ACHN (cell line): ENCODE measurements around the gene EME1.
"Not testable (repeated sequence)": the region's sequence is repeated elsewhere in the genome, so short reads cannot be mapped to it uniquely, and the experiment has no call there.

ENCODE experiments used
- DNase-seq: peaks from one replicate; pipeline ENCODE4 v3.0.0-alpha.2; 2015
- in situ Hi-C: cut with HindIII; loops from 2 replicates; pipeline ENCODE4 v1.10.0; 2017; ENCODE audit warnings: low sequenced_read_pairs, low pct_ligation_motif_present, low pct_unique_long_range_greater_than_20kb

The EME1 gene, protein sequence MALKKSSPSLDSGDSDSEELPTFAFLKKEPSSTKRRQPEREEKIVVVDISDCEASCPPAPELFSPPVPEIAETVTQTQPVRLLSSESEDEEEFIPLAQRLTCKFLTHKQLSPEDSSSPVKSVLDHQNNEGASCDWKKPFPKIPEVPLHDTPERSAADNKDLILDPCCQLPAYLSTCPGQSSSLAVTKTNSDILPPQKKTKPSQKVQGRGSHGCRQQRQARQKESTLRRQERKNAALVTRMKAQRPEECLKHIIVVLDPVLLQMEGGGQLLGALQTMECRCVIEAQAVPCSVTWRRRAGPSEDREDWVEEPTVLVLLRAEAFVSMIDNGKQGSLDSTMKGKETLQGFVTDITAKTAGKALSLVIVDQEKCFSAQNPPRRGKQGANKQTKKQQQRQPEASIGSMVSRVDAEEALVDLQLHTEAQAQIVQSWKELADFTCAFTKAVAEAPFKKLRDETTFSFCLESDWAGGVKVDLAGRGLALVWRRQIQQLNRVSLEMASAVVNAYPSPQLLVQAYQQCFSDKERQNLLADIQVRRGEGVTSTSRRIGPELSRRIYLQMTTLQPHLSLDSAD

DNA sequence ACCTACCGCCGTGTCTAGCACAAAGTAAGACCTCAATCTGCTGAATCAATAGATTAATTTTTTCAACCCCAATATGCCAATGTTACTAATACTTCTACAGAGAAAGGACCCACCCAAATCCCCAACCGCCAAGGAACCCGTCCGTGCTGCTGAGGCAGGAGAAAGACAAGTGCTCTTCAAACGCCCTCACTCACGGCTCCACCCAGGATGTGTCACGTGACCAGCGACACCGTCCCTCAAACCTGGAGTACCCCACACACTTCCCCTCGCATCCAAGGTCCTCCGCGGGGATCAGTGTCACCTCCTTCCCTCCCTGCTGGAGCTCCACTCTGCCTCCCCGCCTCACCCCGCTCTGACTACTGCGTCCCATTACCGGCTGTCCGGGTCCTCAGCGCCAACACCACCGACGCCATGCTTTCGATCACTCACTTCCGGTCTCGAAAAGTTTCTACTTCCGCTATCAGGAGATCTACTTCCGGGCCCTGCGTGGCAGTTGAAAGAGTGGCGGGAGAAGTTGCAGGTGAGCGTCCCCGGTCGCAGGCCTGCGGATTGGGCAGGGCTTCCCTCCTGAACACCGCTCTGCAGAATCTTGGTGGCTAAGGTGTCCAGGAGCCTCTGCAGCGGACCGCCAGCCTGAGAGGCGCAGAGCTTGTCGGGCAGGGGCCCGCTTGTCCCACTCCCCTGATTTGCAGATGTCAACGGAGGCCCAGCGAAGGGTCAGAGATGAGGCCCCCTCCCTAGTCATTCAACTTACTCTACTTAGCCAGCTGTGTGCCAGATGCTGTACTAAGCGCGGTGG, at the start of gene EME1, which contains the start of gene MRPL27:
Gene EME1, plus strand, starts transcription at position 472 of the 799 bp plus-strand sequence. CDS start 1,980 bp downstream, outside the sequence.
Gene MRPL27, minus strand, starts transcription at position 427 of the 799 bp plus-strand sequence. Its CDS starts 14 bp downstream, at position 413.
- in situ Hi-C loops, result no loop called here

GRCh38 chr17:50325906-50326305, 47.1 kb upstream of the EME1 start:
- in situ Hi-C loops, result no loop called here
- no peak for DNase-seq

More for the DNA sequence above, at the start of gene EME1, which contains the start of gene MRPL27:
- DNase-seq, result peak; percentile 92

DNA sequence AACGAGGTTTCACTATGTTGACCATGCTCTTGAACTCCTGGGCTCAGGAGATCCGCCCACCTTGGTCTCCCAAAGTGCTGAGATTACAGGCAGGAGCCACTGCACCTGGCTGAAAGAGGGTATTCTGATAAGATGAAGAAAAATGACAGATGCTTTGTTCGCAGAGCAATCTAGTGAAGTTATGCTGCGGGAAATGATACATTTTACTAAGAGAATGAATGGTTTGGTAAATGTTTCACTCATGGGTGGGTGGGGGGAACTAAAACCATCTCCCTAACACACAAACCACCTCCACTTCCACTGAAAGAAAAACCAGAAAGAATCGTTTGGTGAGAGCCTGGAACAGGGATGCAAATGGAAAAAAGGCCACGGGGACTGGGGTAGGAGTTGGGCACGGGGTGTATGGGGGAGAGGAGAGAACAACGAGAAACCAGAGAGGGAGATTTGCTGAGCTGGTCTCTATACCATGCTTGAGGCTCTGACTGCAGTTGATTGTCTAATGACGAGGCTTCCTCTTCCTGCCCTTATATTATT, 46.1 kb upstream of the EME1 start:
- no peak for DNase-seq
- in situ Hi-C loops, result no loop called here

DNA sequence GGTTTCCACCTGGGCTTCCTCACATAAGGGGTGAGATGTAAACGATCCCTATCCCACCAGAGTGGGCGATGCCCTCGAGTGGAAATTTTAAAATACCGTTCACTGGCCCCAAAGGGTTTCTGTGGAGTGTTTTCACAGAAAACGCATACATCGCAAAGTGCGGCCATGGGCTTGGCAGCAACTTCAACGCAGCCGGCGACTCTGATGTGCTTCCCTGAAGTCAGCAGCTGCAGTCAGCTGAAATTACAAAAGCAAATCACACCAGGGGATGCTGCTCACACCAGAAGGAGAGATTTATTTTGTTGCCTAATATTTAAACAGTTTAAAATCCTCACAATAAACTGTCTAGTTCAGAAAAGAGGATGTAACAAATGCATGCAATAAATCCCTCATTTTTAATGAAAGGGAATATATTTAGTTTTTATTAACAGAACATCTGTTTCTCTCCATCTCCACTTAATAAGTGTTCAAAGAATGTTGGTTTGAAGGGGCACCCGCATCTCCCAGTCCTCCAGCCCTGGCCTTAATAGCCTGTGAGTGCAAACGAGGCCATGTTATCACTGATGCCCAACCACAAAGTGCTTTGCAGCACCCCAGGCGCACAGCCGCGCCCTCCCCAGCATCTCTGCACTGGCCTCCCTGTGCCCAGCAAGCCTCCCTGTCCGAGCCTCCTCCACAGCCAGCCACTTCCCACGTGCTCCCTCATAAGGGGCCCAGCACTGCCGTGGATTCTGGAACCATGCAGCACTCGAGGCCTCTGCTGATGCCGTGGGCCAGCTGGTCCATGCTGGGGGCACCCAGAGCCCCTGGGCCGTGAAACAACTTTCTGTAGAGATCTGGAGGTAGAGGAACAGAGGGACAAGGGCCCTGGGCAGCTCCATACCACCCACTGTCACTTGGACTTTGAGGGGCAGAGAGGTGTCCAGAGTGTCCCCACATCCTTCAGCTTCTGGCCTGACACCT, 44.4 kb upstream of the EME1 start:
- DNase-seq, result no peak
- in situ Hi-C loops, result no loop called here

DNA sequence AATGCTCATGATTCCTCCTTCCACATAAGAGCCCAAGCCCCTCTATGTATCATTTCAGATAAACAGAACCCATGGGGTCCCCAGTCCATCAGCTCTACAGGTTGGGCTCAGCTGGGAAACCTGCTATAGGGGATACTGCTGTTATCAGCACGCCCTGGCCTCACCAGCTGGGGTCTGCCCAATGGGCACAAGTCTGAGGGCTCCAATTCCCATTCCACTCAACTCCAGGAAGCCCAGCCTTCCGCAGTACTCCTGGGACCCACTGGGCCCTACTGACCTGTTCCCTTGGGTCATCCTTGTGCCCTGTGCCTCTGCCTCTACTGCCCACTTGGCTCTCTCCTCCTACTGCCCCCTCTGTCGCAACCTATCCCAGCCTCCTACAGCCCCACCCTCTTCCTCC, 43.3 kb upstream of the EME1 start:
- in situ Hi-C loops, result no loop called here
- DNase-seq, result no peak

DNA sequence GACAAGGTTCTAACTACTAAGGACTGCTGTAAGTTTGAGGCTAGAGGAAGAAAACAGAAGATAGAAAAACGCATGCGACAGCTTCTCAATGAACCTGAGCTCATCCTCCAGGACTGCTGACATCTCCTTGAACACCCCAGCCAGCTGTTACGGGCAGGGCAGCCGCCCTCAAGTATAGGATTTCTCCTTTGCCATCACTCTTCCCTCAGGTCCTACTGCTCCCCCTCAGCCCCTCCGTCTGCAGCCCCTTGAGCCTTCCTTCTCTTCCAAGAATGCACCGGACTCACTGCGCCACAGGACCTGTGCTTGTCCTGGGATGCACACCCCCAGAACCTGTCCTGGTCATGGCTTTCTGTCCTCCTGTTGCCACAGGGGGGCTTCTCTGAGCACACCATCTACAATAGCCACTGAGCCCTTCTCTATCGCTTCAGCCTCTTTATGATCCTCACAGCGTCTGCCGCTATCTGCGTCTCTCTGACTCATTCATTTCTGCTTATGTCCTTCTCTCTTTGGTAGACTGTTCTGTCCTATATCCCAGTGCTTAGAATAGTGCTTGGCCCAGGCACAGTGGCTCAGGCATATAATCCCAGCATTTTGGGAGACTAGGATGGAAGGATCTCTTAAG, 42.8 kb upstream of the EME1 start:
- in situ Hi-C loops, result no loop called here
- no peak for DNase-seq

DNA sequence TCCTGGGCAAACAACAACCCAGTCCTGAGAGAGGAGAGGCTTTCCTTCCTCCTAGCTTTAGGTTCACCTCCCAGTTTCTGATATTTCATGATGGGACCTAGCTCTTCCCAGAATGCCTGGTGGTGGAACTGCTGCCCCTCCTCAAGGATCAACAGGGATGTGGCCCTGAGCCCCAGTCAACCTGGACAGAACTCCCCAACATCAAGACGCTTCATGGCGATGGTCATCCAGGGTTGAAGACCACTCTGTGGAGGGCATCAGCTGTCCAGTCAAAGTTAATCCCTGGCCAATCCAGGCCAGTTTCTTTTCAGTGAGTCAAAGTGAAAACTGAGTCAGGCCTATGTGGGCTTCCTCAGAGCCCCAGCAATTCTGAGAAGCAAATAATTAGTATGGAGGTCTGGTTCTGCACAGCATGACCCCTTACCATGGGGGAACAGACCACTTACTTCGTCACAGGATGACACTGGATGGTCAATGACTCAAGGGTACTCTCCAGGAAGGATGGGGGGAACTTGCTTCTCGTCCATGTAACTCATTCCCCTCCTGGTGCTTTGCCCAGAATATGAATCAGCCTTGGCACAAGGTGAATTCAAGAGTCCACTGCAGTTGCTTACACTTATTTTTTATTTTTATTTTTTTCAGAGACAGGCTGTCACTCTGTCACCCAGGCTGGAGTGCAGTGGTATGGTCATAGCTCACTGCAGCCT, 41.8 kb upstream of the EME1 start:
- in situ Hi-C loops, result no loop called here
- DNase-seq, result peak; percentile 78

- no peak for DNase-seq
- in situ Hi-C loops, result no loop called here
Measured at GRCh38 chr17:50332196-50332595, 40.8 kb upstream of the EME1 start.

DNA sequence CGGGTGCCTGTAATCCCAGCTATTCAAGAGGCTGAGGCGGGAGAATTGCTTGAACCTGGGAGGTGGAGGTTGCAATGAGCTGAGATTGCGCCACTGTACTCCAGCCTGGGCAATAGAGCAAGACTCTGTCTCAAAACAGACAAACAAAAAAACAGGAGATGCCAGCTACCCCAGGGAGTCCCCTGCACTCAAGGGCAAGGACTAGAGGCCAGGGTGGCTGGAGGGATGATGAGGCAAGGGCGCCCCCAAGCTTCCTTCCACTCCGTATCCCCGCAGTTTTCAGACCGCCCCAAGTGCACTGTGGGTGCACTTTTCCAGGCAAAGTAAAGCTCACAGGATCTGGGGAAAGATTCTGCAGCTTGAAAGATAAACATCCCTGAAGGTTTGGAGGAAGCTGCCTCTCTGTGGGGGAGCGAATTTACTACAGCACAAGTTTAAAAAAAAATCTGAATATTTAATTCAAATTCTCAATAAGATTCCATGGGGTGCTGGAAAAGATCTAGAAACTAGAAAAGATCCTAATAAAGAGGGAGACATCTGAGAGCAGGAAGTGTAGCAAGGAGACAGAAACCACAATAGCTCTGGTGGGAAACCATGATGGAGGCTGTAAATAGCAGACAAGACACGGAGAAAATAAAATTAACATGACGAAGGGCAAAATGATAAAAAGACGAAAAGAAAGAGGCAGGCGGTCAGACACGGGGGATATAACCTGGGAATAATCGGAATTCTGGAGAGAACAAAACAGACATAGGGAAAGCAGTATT, 39.6 kb upstream of the EME1 start:
- in situ Hi-C loops, DNase-seq: not testable (repeated sequence)

- DNase-seq, result no peak
- in situ Hi-C loops, result no loop called here
Measured at GRCh38 chr17:50337956-50338355, 35.1 kb upstream of the EME1 start.

GRCh38 chr17:50338645-50339044, 34.4 kb upstream of the EME1 start:
- in situ Hi-C loops, result no loop called here
- DNase-seq, result no peak

DNA sequence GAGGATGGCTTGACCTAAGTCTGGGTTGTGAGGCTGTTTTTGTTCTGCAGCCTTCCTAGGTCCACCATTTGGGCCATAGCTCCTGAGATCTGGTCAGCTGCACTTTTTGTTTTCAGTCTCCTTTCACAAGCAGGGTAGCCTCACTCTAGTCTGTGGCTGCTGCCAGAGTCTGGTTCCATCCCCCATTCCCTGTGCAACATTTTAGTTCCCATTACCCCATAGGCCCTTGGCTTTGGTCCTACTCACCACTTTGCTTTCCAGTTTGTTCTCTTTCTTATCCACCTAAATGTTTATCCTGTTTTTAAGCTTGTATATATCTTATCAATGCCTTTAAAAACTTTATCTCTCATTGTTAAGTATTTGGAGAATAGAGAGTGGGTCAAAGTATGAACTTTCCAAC, 33.6 kb upstream of the EME1 start:
- DNase-seq, result no peak
- in situ Hi-C loops, result no loop called here

DNA sequence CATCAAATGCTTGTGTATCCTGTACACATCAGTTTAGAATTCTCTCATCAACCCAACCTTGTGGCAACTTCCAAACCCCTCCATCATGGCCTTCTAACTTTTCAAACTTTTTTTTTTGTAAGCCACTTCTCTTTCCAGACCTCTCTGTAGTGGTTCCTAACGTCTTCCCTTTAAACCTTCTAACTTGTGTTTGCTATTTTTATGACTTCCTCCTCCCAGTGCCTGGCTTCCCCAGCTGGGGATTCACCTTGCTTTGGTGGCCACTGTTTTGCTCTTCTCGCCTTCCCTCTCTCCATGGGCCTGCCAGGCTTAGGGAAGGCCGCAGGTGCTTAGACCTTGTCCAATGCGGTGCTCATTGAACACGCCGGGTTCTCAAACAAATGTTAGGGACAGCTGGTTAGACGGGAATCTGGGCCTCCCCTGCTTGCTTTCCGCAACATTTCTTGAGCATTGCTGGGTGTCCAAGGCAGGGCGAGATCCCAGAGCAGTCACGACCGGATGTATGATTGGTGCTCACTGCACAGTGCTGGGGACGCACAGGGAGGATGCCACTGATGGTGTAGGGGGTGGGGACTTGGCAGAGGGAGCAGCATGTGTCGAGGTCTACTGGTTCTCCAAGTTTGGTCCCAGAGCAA, 28.2 kb upstream of the EME1 start:
- DNase-seq, result no peak
- in situ Hi-C loops, result no loop called here

- DNase-seq, result peak; percentile 88
- in situ Hi-C loops, result no loop called here
Measured at GRCh38 chr17:50345432-50346312, 27.4 kb upstream of the EME1 start, which contains the start of gene XYLT2. TSS of gene XYLT2 (plus strand) at chr17:50346126. CDS start at chr17:50346141, 15 bp downstream.
